Liver (tissue), 9 donors: ENCODE measurements around the gene CA10. TPM values are rescaled to one million over a fixed set of nuclear protein-coding genes. Genes with fewer than 3 reads are reported as not detected.

Source experiments
- DNase-seq: peaks from one replicate; pipeline ENCODE4 v3.0.0-alpha.2; 2017; ENCODE audit warnings: low spot score
- H3K27ac ChIP-seq, 2 donors: one replicate each; pipeline ENCODE4 v1.7.0; 2013; ENCODE audit warnings: inconsistent platforms in 2 of 2, low read length in 2 of 2, control low read depth in 1 of 2, low read depth in 1 of 2, mild to moderate bottlenecking in 1 of 2
- H3K27me3 ChIP-seq, 4 donors: one replicate each; pipeline versions ENCODE4 v1.6.1 to v1.7.0; 2013; ENCODE audit warnings: low read length in 3 of 4, inconsistent platforms in 1 of 4, mild to moderate bottlenecking in 1 of 4, moderate library complexity in 1 of 4; ENCODE audit not compliant: control insufficient read depth in 4 of 4, insufficient read depth in 4 of 4
- H3K36me3 ChIP-seq, 4 donors: one replicate each; pipeline versions ENCODE4 v1.6.1 to v1.7.0; 2013; ENCODE audit warnings: low read length in 3 of 4, mild to moderate bottlenecking in 3 of 4, low read depth in 1 of 4, moderate library complexity in 1 of 4; ENCODE audit not compliant: control insufficient read depth in 4 of 4, insufficient read depth in 3 of 4
- H3K4me1 ChIP-seq, 4 donors: one replicate each; pipeline versions ENCODE4 v1.6.1 to v1.7.0; 2013; ENCODE audit warnings: low read length in 3 of 4, mild to moderate bottlenecking in 3 of 4, moderate library complexity in 1 of 4; ENCODE audit not compliant: control insufficient read depth in 4 of 4, insufficient read depth in 4 of 4
- H3K4me3 ChIP-seq, 3 donors: one replicate each; pipeline versions ENCODE4 v1.6.1 to v1.7.0; 2013; ENCODE audit warnings: low read length in 3 of 3, control low read depth in 1 of 3, low read depth in 1 of 3, mild to moderate bottlenecking in 1 of 3
- H3K9ac ChIP-seq, 2 donors: one replicate each; pipeline ENCODE4 v1.7.0; 2013; ENCODE audit warnings: low read length in 2 of 2, mild to moderate bottlenecking in 2 of 2, moderate library complexity in 2 of 2, control low read depth in 1 of 2, low read depth in 1 of 2
- H3K9me3 ChIP-seq, 4 donors: one replicate each; pipeline versions ENCODE4 v1.6.1 to v1.7.0; 2013; ENCODE audit warnings: low read length in 3 of 4; ENCODE audit not compliant: control insufficient read depth in 4 of 4
- ATF3 ChIP-seq: IDR thresholded peaks from 2 replicates; pipeline ENCODE4 v1.6.1; 2016; ENCODE audit warnings: antibody characterized with exemption
- CTCF ChIP-seq: fragments of 150-350 bp; IDR thresholded peaks from 2 replicates; pipeline ENCODE4 v1.5.1; 2017; ENCODE audit warnings: improper control_type of control experiment, low read depth, low read length; ENCODE audit not compliant: missing input control
- EGR1 ChIP-seq, 2 donors: IDR thresholded peaks; 2 replicates each; pipeline ENCODE4 v1.6.1; 2016 to 2018; ENCODE audit warnings: antibody characterized with exemption in 2 of 2, low read depth in 2 of 2
- FOXA1 ChIP-seq: IDR thresholded peaks from 2 replicates; pipeline ENCODE4 v1.6.1; 2016; ENCODE audit warnings: antibody characterized with exemption
- GABPA ChIP-seq, 2 donors: IDR thresholded peaks in 1 of 2; conservative IDR thresholded peaks in 1 of 2; 2 replicates each; pipeline ENCODE4 v1.6.1; 2016; ENCODE audit warnings: antibody characterized with exemption in 2 of 2, mild to moderate bottlenecking in 1 of 2, moderate library complexity in 1 of 2
- HNF4A ChIP-seq, 2 donors: conservative IDR thresholded peaks; 2 replicates each; pipeline ENCODE4 v1.6.1; 2016; ENCODE audit warnings: antibody characterized with exemption in 2 of 2, mild to moderate bottlenecking in 2 of 2
- HNF4G ChIP-seq: IDR thresholded peaks from 2 replicates; pipeline ENCODE4 v1.6.1; 2016; ENCODE audit warnings: antibody characterized with exemption
- JUND ChIP-seq, 2 donors: IDR thresholded peaks; 2 replicates each; pipeline ENCODE4 v1.6.1; 2016; ENCODE audit warnings: antibody characterized with exemption in 2 of 2
- MAX ChIP-seq: IDR thresholded peaks from 2 replicates; pipeline ENCODE4 v1.6.1; 2016; ENCODE audit warnings: antibody characterized with exemption
- NR2F2 ChIP-seq: IDR thresholded peaks from 2 replicates; pipeline ENCODE4 v1.6.1; 2016; ENCODE audit warnings: antibody characterized with exemption
- RAD21 ChIP-seq, 2 donors: IDR thresholded peaks; 2 replicates each; pipeline ENCODE4 v1.6.1; 2016; ENCODE audit warnings: antibody characterized with exemption in 2 of 2, mild to moderate bottlenecking in 2 of 2
- REST ChIP-seq: IDR thresholded peaks from 2 replicates; pipeline ENCODE4 v1.6.1; 2016; ENCODE audit warnings: antibody characterized with exemption, mild to moderate bottlenecking
- RXRA ChIP-seq, 2 donors: IDR thresholded peaks; 2 replicates each; pipeline ENCODE4 v1.6.1; 2017 to 2018; ENCODE audit warnings: antibody characterized with exemption in 2 of 2, mild to moderate bottlenecking in 1 of 2
- SP1 ChIP-seq: IDR thresholded peaks from 2 replicates; pipeline ENCODE4 v1.6.1; 2018; ENCODE audit warnings: antibody characterized with exemption, mild to moderate bottlenecking
- TAF1 ChIP-seq: conservative IDR thresholded peaks from 2 replicates; pipeline ENCODE4 v1.6.1; 2016; ENCODE audit warnings: antibody characterized with exemption, mild to moderate bottlenecking
- YY1 ChIP-seq: IDR thresholded peaks from 2 replicates; pipeline ENCODE4 v1.6.1; 2016; ENCODE audit warnings: antibody characterized with exemption, mild to moderate bottlenecking
- ZBTB33 ChIP-seq: IDR thresholded peaks from 2 replicates; pipeline ENCODE4 v1.6.1; 2016; ENCODE audit warnings: antibody characterized with exemption
- WGBS: extraction: QIAGEN DNeasy Blood & Tissue Kit; methylation state at CpG from one replicate; pipeline ENCODE4 v1.1.7; 2013; 5-methylcytosine and 5-hydroxymethylcytosine counted together
- polyA plus RNA-seq, 2 donors: library from polyadenylated mRNA; stranded (reverse) in 1 of 2; unstranded in 1 of 2; fragments of 200-250 nt in 1 of 2; fragments of >200 nt in 1 of 2; fragmentation: Nextera tagmentation in 1 of 2; extraction: Ambion mirVana in 1 of 2; gene quantifications; one replicate each; pipeline versions ENCODE4 v1.2.1 to v1.2.3, GENCODE V29; 2013 to 2015
- total RNA-seq, 2 donors: library from RNA; depleted of rRNA; stranded (reverse); fragments of >200 nt; gene quantifications; one replicate each; pipeline ENCODE4 v1.2.3, GENCODE V29; 2014
- donor health status: healthy.
- donor health status: healthy.
- donor health status: healthy.
- donor health status: healthy.
- donor health status: healthy.

Gene CA10
- total and polyA plus RNA-seq, 4 donors = 0.05 TPM; not detected in 3

- 66% methylated on average over 4 of the region's 4 CpGs for WGBS
- H3K9ac ChIP-seq = no peak overlapping the region
- TF ChIP-seq ATF3 = no peak
- TF ChIP-seq SP1 = no peak
- no peaks in the 10 kb centered on the region for H3K36me3 ChIP-seq
- DNase-seq = no peak
- H3K27me3 ChIP-seq = peaks cover 0 to 2% (median 0%) of the 10 kb centered on the region in 4 donors
- H3K9me3 ChIP-seq = no peaks in the 10 kb centered on the region
- H3K4me1 ChIP-seq = no peaks in the 10 kb centered on the region
- H3K4me3 ChIP-seq = no peak overlapping the region
- no peak overlapping the region for H3K27ac ChIP-seq
Measured at GRCh38 chr17:51660266-51660665, 498.2 kb downstream of the CA10 start.

GRCh38 chr17:51657224-51657623, 501.3 kb downstream of the CA10 start:
- Histone ChIP-seq H3K36me3 (no peaks in the 10 kb centered on the region), H3K4me1 (no peaks in the 10 kb centered on the region), H3K9ac (no peak overlapping the region), H3K27ac (no peak overlapping the region), H3K9me3 (no peaks in the 10 kb centered on the region), H3K4me3 (no peak overlapping the region), H3K27me3 (peaks cover 0 to 2% (median 0%) of the 10 kb centered on the region in 4 donors)
- no peak for TF ChIP-seq FOXA1
- TF ChIP-seq RXRA (IDR thresholded peaks at IDR 0.05) = no peak
- DNase-seq = no peak

GRCh38 chr17:51653878-51654277, 504.6 kb downstream of the CA10 start:
- no peak for TF ChIP-seq HNF4G
- TF ChIP-seq EGR1 (IDR thresholded peaks at IDR 0.05; ENCODE audit: low read depth in 2 of 2) = no peak
- TF ChIP-seq TAF1 = no peak
- no peak for TF ChIP-seq JUND (IDR thresholded peaks at IDR 0.05)
- no peak for TF ChIP-seq REST
- no peak for TF ChIP-seq NR2F2
- no peak for TF ChIP-seq MAX
- no peak for TF ChIP-seq GABPA (IDR thresholded peaks at IDR 0.05 in 1 of 2, conservative IDR thresholded peaks at IDR 0.05 in 1 of 2)
- TF ChIP-seq SP1 = no peak
- no peak for TF ChIP-seq RXRA (IDR thresholded peaks at IDR 0.05)
- TF ChIP-seq ZBTB33 = no peak
- TF ChIP-seq FOXA1 = no peak
- no peak for TF ChIP-seq CTCF
- no peak for TF ChIP-seq YY1
- no peak for TF ChIP-seq RAD21 (IDR thresholded peaks at IDR 0.05)
- no peak for TF ChIP-seq HNF4A (conservative IDR thresholded peaks at IDR 0.05)
- no peak for TF ChIP-seq ATF3
- DNase-seq = no peak
- 56% methylated on average over 5 of the region's 5 CpGs for WGBS
- no peak overlapping the region for H3K9ac ChIP-seq
- H3K4me3 ChIP-seq = no peak overlapping the region
- H3K9me3 ChIP-seq = no peaks in the 10 kb centered on the region
- peaks cover 0 to 2% (median 0%) of the 10 kb centered on the region in 4 donors for H3K27me3 ChIP-seq
- no peaks in the 10 kb centered on the region for H3K36me3 ChIP-seq
- H3K4me1 ChIP-seq = no peaks in the 10 kb centered on the region
- no peak overlapping the region for H3K27ac ChIP-seq
